AG04449 (cell line): ENCODE measurements around the gene MAZ.

Experiments used
- CTCF ChIA-PET: fragments of 350-600 bp; formaldehyde crosslinking; extraction: SDS; loops from one replicate; lab custom pipeline; 2021; ENCODE audit warnings: antibody characterized with exemption; lab: Yijun Ruan, JAX
- POLR2A ChIA-PET: fragments of 400-600, 350-600 bp; formaldehyde crosslinking; extraction: SDS; loops from one replicate; lab custom pipeline; 2020; ENCODE audit warnings: antibody characterized with exemption, inconsistent platforms; lab: Yijun Ruan, JAX
- DNase-seq: peaks from one replicate; pipeline ENCODE4 v3.0.0-alpha.2; 2010; ENCODE audit warnings: low read depth, low spot score
- H3K4me3 ChIP-seq: 2 replicates; pipeline ENCODE4 v1.5.1; 2011; ENCODE audit warnings: low read depth, mild to moderate bottlenecking, control low read depth, low read length
- TF ChIP-seq, protein P1 (sequence below): IDR thresholded peaks from one replicate; pipeline ENCODE4 v1.5.1; 2011; ENCODE audit warnings: mild to moderate bottlenecking, moderate library complexity, low read length, control low read depth, inconsistent platforms; ENCODE audit not compliant: insufficient read depth; ENCODE audit errors: missing control alignments

The MAZ gene

GRCh38 chr16:29813644-29814562, 7.6 kb downstream of the MAZ start:
- no peak for DNase-seq
- CTCF ChIA-PET: interaction anchor here (1.0 kb wide), 1 partner anchor 192 kb away, joined by 3 read pairs; no protein-coding TSS in a partner anchor
- POLR2A ChIA-PET: no interaction called here
- no peak overlapping the region; the same call in none of the 2 replicates for H3K4me3 ChIP-seq
- TF ChIP-seq, protein P1, sequence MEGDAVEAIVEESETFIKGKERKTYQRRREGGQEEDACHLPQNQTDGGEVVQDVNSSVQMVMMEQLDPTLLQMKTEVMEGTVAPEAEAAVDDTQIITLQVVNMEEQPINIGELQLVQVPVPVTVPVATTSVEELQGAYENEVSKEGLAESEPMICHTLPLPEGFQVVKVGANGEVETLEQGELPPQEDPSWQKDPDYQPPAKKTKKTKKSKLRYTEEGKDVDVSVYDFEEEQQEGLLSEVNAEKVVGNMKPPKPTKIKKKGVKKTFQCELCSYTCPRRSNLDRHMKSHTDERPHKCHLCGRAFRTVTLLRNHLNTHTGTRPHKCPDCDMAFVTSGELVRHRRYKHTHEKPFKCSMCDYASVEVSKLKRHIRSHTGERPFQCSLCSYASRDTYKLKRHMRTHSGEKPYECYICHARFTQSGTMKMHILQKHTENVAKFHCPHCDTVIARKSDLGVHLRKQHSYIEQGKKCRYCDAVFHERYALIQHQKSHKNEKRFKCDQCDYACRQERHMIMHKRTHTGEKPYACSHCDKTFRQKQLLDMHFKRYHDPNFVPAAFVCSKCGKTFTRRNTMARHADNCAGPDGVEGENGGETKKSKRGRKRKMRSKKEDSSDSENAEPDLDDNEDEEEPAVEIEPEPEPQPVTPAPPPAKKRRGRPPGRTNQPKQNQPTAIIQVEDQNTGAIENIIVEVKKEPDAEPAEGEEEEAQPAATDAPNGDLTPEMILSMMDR: no peak

- ChIA-PET CTCF (no interaction called here), POLR2A (no interaction called here)
- peak overlapping the region; percentile 85 for H3K4me3 ChIP-seq
- TF ChIP-seq, protein P1: no peak
- DNase-seq: no peak
These were observed 8.3 kb downstream of the MAZ start for GRCh38 chr16:29814592-29814991.

DNA sequence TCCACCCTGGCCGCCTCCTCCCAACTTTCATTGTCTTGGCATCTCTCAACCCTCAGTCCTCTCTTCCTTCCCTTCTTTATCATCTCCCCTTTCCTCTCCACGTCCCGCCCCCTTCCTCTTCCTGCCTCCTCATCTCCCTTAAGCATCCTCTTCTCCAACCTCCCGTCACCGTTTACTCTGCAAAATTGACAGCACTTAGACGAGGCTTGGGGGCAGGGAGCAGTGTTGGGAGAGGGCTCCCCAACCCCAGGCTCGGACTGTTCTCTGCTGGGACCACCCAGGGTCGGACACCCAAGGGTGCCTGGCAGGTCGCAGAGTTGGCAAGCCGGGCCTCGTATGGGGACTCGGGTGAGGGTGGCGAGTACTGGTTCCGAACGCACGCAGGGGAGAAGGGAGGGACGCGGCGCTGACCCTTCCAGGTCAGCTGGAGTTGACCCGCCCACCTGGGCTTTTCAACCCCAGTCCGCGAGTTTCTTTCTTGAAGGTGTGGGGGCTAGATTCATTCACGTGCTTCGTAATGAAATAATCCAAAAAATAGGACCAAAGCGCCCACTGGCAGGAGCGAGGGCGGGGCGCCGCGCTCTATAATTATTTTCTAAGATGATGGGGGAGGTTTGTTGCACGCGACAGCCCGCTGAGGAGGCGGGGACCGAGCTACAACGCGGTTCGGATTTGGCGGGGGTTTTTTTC, 8.8 kb downstream of the MAZ start:
- ChIA-PET POLR2A (interaction anchor here (0.6 to 2.1 kb wide), 8 partner anchors 8 to 204 kb away, joined by 3 to 25 read pairs (median 4); partner anchors contain the start of genes CDIPT and MAZ), CTCF (interaction anchor here (0.6 to 3.4 kb wide), 9 partner anchors 8 to 157 kb away, joined by 3 to 32 read pairs (median 4); partner anchors contain the start of genes KIF22 and MAZ)
- DNase-seq: no peak
- TF ChIP-seq, protein P1: no peak
- H3K4me3 ChIP-seq: peak overlapping the region; percentile 85

DNA sequence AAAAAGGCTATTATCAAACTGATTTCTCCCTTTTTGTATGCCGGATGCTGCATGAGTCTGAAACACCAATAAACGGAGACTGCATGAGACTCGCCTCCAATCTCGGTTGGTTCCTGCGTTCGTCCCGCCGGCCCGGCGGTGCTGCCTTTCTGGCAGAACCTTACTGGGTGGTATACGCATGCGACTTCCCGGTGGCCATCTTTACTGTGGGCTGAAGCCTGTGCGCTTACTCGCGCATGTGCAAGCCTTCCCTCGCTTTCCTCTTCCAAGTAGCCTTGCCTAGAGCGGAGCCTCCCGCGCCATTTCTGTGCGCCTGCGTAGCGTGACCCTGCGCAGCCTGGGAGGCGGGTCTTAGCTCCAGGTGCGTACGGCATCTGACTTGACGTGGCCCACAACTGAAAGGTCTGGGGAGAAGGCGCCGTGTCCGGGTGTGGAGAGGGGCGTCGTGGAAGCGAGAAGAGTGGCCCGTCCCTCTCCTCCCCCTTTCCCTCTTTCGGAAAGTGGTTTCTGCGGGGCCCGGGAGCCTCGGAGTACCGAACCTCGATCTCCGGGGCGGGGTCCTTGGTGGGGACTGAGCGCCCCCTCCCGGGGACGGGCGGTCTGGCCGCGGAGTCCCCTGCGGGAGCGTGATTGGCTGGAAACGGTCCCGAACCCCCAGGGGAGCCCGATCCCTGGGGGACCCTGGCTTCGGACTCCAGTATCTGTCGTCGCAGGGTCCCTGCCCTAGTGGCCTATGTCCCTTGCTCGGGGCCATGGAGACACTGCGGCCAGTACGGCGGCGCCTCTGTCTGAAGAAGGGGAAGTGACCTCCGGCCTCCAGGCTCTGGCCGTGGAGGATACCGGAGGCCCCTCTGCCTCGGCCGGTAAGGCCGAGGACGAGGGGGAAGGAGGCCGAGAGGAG, 9.7 kb downstream of the MAZ start, which contains the start of gene PAGR1:
Gene PAGR1, plus strand, starts transcription at position 360 of the 901 bp plus-strand sequence. Its CDS starts 374 bp downstream, at position 734.
- POLR2A ChIA-PET: interaction anchor here (0.6 to 2.1 kb wide), 11 partner anchors 8 to 676 kb away, joined by 3 to 25 read pairs (median 4); partner anchors contain the start of genes ASPHD1, CDIPT and MAZ

GRCh38 chr16:29816694-29817441, 10.5 kb downstream of the MAZ start:
- TF ChIP-seq, protein P1: peak; percentile 8
- DNase-seq: no peak
- CTCF ChIA-PET: interaction anchor here (0.7 to 3.4 kb wide), 6 partner anchors 9 to 117 kb away, joined by 4 to 32 read pairs (median 6); partner anchors contain the start of gene MAZ
- peak overlapping the region; percentile 85 for H3K4me3 ChIP-seq
- POLR2A ChIA-PET: interaction anchor here (0.6 to 2.1 kb wide), 6 partner anchors 10 to 677 kb away, joined by 3 to 25 read pairs (median 4); partner anchors contain the start of genes ASPHD1, CDIPT and MAZ

More for the DNA sequence above, 9.7 kb downstream of the MAZ start, which contains the start of gene PAGR1:
- CTCF ChIA-PET: interaction anchor here (0.6 to 3.4 kb wide), 12 partner anchors 8 to 156 kb away, joined by 3 to 32 read pairs (median 4); partner anchors contain the start of genes KIF22 and MAZ
- TF ChIP-seq, protein P1: peak; percentile 91
- peak; percentile 98 for DNase-seq
- peak within 1 kb of the TSS; percentile 85 for H3K4me3 ChIP-seq
